ENCODE results near the gene FAM171A1.

DNA sequence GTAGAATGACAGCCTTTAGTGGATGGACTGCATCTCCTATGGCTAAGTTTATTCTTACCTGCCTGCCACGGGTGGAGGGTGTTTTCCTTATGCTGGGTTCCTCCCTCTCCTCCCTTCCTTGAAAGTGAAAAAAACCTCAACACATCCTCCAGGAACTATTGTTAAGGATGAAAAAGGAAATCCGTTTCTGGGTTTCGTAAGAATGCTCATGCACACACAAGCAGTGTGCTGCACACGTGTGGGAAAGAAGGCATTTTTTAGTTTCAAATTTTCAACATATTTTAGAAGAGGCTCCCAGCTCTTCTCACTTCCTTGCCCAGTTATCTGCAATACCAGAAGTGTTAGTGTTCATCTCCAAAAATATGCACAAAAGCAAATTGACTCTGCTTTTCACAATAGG lies 90.6 kb downstream of the FAM171A1 start:
- TF ChIP-seq, protein P1, sequence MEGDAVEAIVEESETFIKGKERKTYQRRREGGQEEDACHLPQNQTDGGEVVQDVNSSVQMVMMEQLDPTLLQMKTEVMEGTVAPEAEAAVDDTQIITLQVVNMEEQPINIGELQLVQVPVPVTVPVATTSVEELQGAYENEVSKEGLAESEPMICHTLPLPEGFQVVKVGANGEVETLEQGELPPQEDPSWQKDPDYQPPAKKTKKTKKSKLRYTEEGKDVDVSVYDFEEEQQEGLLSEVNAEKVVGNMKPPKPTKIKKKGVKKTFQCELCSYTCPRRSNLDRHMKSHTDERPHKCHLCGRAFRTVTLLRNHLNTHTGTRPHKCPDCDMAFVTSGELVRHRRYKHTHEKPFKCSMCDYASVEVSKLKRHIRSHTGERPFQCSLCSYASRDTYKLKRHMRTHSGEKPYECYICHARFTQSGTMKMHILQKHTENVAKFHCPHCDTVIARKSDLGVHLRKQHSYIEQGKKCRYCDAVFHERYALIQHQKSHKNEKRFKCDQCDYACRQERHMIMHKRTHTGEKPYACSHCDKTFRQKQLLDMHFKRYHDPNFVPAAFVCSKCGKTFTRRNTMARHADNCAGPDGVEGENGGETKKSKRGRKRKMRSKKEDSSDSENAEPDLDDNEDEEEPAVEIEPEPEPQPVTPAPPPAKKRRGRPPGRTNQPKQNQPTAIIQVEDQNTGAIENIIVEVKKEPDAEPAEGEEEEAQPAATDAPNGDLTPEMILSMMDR (IDR thresholded peaks at IDR 0.05) = no peak
- no peak for TF ChIP-seq POLR2A (IDR thresholded peaks at IDR 0.05)

Measured in body of pancreas (tissue), 4 donors.